Epidermal melanocyte (primary cell): ENCODE data around the gene ZNF280B.
"Not testable (repeated sequence)": the region's sequence is repeated elsewhere in the genome, so short reads cannot be mapped to it uniquely, and the experiment has no call there.

Experiments
- DNase-seq: peaks from one replicate; pipeline ENCODE4 v3.0.0; 2011; ENCODE audit warnings: low spot score; ENCODE audit not compliant: insufficient read length

The ZNF280B gene

DNA sequence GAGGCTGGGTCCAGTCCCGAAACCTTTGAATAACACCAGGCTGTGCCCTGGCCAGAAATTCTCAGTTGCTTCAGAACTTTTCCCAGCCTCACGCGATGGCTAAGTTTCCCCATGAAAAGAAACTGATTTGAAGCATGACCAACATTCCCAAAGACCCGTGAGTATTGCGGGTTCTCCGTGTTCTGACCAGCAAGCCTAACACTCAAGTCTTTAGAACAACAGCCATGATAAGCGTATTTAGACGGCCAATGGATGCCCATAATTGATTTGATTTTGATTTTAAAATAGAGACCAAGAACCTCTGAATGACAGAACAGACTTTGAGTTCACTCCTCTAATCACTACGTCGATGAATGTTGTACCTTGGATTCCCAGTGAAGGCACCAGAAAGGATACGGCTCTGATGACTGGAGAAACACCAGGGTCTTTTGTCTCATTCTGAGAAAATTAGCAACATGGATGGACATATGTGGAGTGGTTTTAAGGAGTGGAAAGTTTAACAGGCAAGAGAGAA lies 43.9 kb downstream of the ZNF280B start:
- DNase-seq: no peak

DNA sequence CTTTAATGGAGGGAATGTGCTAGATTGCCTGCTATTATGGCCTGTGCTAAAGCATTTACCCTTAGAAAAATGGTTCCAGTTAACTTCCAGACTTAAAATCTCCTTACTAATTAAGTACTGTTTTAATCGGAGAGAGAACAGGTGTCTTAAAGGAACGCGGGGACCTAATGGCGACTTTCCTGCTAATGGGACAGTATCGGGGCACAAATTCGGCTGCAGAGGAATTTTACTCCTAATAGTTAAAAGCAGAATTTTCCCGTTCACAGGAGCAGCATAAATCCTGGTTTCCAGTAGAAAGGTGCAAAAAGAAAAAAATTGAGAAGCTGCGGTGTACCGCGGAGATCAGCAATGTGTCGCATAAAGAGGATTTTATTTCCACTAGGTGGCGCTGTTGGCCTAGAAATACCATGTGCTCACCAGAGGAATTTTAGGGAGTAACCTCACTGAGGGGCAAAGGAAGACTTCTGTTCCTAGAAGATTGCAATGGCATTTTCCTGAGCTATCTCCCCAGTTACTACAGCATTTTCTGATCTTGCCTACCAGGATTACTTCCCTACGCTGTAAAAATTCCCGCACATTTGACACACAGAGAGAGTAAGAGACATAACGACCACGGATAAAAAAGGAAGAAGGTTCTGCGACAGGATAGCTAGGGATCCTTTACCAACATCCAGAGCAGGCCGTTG lies 44.5 kb downstream of the ZNF280B start:
- peak; percentile 55 for DNase-seq

DNA sequence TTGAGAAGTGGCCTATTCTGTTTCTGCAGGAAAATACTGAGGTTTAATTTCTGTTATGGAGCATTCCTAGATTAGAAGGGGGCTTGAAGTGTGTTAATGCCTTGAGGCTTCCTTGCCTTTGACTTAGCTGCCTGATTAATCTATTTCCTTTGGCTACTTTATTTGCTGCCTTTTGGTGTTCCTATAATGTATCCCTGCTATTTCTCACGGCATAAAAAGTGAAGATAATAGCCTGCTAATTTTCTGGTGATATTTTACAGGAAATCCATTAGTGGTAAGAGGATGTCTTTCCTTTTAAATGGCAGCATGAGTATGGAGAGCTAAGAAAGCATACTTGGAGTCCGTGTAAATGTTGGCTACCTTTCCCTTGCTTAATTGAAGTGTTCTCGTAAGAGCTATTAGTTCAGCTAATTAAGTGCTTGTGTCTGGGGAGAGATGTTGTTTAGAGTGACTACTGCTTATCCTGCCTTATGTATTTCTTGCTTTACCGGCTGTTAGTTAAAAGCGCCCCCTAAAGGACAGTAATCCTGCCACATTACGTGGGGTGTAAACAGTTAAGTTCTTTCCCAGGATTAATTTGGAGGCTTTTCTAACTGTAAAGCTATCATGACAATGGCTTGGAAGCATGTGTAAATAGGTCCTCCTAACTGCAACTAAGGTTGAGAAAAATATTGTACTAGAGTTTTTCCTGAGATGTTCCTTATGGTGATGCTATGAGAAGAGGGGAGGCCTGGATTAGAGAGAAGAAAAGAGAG lies 45.6 kb downstream of the ZNF280B start:
- DNase-seq: no peak

DNA sequence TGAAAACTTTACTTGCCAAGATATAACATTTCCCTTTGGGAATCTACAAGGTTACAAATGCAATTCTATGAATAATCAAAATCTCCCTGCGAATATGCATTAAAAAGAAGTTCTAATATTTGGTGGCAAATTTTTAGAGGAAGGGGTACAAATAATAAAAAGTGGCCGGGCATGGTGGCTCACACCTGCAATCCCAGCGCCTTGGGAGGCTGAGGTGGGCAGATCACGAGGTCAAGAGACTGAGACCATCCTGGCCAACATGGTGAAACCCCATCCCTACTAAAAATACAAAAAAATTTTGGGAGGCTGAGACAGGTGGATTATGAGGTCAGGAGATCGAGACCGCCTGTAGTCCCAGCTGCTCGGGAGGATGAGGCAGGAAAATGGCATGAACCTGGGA lies 47.0 kb downstream of the ZNF280B start:
- no peak for DNase-seq

DNA sequence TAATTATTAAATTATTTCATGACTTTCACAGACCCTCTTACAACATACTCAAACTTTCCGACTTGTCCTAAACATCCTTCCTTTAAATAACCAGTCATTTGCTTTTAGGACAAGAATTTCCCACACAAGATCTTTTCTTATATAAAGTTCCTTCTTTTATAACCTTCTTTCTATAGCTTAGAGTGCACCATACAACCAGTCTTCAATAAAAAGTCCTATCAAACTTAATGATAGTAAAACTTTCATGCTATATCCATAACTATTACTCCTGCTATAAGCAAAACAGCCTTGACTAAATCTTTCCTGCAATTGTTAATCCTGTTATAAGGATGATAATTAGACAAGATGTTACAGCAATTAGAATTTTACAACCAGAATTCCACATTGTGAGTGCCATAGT lies 47.4 kb downstream of the ZNF280B start:
- DNase-seq: no peak

DNA sequence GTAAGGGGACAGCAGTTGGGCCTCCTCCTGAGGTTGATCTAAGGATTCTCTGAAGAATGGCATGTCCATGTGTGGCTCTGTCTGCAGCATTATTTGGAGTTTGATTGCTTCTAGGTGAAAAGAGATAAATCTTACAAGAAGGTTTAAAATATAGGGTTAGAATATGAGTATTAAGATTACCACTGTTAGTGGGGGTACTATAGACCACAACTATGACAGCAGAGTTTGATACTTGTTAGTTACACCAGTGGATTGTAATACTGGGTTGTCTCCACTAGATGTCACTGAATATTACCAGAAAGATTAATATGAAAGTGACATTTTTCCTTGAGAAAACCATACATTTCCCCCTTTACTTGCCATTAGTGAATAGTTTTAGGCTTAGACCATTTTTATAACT lies 47.9 kb downstream of the ZNF280B start:
- DNase-seq: no peak

DNA sequence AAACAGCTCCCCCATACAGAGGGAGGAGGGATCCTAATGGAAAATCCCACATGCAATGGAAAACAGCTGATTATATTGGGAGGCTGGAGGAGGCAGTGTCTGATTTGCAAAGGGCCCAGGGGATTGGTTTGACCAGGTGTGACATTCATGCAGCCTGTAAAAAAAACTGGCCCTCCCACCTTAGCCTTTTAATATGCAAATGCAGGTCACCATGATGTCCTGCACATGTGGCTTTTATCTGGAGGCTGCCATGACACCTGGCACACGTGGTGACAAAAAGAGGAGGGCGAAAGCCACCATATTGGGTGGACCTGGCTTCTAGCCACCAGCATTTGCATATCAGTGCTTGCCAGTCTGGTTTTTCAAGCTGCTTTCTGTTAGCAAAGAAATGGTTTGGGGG lies 48.5 kb downstream of the ZNF280B start:
- no peak for DNase-seq

DNA sequence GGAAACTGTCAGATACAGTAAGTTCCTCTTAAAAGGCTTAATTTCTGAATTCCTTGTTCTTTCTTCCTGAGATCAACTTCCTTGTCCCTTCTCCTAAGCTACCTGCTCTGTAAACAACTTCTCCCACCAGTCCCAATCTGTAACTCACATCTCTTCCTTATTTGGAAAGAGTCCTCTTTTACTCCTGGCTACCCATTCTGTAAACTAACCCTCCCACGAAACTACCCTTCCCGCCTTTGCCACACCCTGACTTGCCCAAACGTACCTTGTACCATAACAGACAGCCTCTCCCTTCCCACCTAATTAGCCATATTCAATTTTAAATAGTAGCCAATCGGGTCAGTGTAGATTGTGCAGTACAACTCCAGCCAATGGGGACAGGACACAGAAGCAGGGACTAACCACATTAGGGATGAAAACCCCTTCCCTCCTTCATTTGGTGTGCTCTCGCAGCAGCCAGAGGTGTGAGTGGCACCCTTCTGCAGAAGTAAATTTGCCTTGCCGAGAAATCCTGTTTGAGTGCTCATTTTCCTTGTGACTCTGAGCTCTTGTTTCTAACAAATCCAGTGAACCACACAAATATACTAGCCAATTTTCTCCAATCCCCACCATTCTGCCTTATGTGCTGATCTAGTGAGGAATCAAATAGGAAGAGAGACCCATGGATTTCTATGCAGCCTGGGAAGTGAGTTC lies 49.5 kb downstream of the ZNF280B start:
- no peak for DNase-seq

DNA sequence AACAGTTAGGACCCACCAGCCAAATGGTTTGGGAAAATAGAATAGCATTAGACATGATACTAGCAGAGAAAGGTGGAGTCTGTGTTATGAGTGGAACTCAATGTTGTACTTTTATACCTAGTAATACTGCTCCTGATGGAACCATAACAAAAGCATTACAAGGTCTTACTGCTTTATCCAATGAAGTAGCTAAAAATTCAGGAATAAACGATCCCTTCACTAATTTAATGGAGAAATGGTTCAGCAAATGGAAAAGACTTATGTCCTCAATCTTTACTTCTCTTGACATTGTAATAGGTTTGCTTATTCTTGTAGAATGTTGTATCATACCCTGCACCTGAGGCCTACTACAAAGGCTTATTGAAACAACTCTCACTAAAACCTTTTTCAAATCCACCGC lies 50.2 kb downstream of the ZNF280B start:
- no peak for DNase-seq

DNA sequence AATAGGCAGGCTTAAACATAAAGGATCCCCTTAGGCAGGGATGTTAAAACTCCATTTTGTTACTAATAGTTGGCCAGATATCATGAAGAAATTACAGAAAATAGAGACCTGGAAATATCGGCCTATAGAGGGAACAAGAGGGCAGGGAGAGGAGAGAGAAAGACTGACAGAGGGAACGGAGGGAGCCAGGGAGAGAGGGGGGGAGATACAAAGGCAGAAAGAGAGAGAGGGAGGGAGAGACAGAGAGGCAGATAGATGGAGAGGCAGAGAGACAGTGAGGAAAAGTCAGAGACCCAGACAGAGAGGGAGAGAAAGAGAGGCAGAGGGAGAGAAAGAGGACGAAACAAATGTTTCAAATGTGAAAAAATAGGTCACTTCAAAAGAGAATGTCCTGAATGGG lies 53.5 kb downstream of the ZNF280B start:
- DNase-seq: no peak

DNA sequence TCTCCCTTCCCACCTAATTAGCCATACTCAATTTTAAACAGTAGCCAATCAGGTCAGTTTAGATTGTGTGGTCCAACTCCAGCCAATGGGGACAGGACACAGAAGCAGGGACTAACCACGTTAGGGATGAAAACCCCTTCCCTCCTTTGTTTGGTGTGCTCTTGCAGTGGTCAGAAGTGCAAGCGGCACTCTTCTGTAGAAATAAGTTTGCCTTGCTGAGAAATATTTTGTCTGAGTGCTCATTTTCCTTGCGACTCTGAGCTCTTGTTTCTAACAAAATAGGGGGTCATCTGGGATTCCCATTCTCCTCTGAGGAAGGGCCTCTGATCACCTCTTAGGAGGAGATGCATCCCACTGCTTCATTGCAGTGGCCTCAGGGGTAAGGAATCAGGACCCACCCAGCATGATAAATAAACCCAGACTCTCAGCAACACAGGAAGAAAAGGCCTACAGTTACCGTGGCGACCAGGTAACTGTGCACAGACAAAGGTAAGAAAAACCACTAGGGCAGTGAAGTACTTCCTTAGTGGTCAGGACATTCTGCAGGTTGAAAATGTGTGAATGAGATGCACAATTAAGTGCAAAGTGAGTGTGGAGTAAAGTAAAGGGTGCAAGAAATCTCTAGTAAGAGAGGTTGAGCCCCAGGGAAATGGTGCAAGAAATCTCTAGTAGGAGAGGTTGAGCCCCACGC lies 55.4 kb downstream of the ZNF280B start:
- DNase-seq: no peak

DNA sequence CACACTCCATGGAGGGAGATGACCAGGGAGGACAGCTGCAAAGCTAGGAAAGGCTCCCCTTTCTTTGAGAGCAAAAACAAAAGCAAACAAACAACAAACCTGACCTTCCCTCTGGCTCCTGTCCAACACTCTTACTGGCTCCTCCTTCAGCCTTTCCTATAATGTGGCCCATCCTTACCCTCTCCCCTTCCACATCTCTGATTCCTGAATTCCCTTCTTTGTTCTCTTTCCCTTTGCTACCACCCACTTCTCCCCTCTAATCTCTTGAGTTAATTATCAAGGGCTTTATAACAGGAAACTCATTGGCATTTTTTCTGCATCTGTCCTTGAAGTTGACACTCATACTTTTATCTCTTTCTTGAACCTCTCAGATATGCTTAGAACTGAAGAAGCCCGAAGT lies 56.3 kb downstream of the ZNF280B start:
- DNase-seq: no peak

DNA sequence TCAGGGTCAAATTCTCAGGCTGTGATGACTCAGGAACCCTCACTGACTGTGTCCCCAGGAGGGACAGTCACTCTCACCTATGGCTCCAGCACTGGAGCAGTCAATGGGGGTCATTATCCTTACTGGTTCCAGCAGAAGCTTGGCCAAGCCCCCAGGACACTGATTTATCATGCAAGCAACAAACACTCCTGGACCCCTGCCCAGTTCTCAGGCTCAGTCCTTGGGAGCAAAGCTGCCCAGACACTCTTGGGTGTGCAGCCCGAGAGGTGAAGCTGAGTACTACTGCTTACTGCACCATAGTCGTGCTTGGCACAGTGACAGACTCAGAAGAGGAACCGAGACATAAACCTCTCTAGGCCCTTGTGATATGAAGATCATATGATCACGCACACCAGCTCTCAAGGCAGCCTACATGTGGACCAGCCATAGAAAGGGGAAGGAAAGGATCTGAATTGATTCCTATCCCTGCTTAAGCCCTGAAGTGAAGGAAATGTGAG lies 58.2 kb downstream of the ZNF280B start:
- no peak for DNase-seq

DNA sequence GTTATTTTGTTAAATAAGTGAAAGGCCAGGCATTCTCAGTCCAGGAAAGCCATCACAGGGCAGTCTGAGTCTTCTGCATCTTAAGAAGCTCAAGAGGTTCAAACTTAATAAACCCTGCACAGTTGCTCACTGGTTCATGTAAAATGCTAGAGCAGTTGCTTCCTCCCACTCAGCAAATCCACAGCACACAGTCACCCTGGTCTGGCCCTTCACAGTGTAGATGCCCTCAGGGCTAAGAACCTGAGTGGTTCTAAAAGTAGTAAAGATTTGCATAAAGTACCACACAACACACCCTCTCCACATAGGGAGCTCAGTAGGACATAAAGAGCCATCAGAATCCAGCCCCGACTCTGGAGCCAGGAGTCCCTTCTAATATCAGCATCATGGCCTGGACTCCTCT lies 58.7 kb downstream of the ZNF280B start:
- no peak for DNase-seq

DNA sequence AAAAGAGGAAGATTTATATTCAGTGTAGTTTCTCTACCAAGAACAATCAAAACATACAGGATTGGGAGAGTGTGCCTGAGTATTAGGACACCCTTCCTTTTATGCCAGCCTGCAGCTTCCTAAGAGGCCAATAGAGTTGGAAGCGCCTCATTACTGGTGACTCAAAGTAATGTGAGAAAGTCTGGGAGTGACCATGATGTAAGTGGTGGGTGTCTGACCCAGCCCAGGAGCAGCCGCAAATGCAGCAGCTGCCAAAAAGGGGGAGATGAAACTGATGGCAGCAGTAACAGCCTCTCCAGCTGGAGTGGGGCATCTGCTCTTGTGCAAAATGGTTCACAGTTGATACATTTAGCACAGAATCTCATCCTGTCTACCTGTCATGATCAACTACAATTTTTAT lies 62.0 kb downstream of the ZNF280B start:
- DNase-seq: no peak

DNA sequence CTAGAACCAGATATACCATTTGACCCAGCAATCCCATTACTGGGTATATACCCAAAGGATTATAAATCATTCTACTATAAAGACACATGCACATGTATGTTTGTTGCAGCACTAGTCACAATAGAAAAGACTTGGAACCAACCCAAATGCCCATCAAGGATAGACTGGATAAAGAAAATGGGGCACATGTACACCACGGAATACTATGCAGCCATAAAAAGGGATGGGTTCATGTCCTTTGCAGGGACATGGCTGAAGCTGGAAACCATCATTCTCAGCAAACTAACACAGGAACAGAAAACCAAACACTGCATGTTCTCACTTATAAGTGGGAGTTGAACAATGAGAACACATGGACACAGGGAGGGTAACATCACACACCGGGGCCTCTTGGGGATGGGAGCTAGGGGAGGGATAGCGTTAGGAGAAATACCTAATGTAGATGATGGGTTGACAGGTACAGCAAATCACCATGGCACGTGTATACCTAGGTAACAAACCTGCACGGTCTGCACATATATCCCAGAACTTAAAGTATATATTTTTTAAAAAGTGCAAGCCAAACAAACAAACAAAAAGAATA lies 64.4 kb downstream of the ZNF280B start:
- DNase-seq: not testable (repeated sequence)

DNA sequence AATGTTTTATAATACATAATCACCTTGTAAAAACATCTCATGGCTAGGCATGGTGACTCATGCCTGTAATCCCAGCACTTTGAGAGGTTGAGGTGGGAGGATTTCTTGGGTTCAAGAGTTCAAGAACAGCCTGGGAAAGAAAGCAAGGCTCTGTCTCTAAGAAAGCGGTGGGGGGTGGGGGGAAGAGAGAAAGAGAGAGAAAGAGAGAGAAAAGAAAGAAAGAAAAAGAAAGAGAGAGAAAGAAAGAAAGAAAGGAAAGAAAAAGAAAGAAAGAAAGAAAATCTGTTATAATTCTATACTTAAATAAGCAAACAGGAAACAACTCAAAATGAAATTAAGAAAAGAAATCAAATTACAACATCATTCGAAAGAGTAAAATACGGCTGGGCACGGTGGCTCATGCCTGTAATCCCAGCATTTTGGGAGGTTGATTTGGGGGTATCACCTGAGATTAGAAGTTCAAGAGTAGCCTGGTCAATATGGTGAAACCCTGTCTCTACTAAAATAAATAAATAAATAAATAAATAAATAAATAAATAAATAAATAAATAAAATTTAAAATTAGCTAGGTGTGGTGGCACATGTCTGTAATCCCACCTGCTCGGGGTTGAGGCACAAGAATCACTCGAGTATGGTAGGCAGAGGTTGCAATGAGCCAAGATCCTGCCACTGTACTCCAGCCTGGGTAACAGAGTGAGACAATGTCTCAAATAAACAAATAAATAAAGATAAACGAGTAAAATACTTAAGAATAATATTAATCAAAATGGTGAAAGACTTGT lies 65.4 kb downstream of the ZNF280B start:
- no peak for DNase-seq

DNA sequence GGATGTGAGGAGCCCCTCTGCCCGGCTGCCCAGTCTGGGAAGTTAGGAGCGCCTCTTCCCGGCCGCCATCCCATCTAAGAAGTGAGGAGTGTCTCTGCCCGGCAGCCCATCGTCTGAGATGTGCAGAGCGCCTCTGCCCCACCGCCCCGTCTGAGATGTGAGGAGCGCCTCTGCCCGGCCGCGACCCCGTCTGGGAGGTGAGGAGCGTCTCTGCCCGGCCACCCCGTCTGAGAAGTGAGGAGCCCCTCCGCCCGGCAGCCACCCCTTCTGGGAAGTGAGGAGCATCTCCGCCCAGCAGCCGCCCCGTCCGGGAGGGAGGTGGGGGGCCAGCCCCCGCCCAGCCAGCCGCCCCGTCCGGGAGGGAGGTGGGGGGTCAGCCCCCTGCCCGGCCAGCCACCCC lies 66.9 kb downstream of the ZNF280B start:
- DNase-seq: not testable (repeated sequence)

DNA sequence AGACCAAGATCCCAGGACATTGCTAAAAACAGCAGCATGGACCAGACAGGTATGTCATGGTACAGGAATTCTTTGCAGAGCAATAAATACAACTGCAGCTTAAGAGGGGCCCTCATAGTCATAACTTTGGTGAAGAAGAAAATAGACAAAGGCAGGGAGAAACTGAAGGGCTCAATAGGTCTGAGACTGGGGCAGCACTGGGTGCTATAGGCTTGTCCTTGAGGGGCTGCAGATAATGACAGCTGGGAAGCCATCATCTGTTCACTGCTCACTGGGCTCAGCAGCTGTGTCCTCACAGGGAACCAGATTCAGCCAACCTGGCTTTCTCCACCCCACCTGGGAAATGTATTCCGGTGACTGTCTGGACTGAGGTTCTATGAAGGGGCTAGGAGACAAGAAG lies 68.4 kb downstream of the ZNF280B start:
- DNase-seq: no peak
